Endothelial cell of umbilical vein (primary cell): ENCODE results near the gene STARD3NL. TPM values are rescaled to one million over a fixed set of nuclear protein-coding genes. Genes with fewer than 3 reads are reported as not detected.
"Not testable (repeated sequence)": the region's sequence is repeated elsewhere in the genome, so short reads cannot be mapped to it uniquely, and the experiment has no call there.

ENCODE experiments used
- BruUV-seq: library from RNA; stranded (reverse); fragments of 400-500 nt; replicated peaks from 2 replicates; lab custom pipeline; 2021; lab: Mats Ljungman, UMichigan
- CTCF ChIA-PET: fragments of 300-600, 350-600 bp; sonication (Branson Sonifier 250); formaldehyde crosslinking; loops from one replicate; lab custom pipeline; 2021; ENCODE audit warnings: antibody characterized with exemption, inconsistent platforms; lab: Charles Lee
- POLR2A ChIA-PET: fragments of 300-600, 350-600 bp; sonication (Branson Sonifier 250); formaldehyde crosslinking; loops from one replicate; lab custom pipeline; 2021; ENCODE audit warnings: antibody characterized with exemption, inconsistent platforms; lab: Charles Lee
- DNase-seq: peaks from one replicate; pipeline ENCODE4 v3.0.0-alpha.2; 2011; ENCODE audit warnings: low read depth, low spot score
- FAIRE-seq: peaks from 2 replicates; lab custom pipeline; 2011; peaks lifted over from hg19 to GRCh38; lab: Jason Lieb, UNC
- H2AFZ ChIP-seq: 2 replicates; pipeline ENCODE4 v1.6.0; 2012; ENCODE audit warnings: low read depth, low read length, control low read depth, inconsistent platforms
- H3K27ac ChIP-seq: 2 replicates; pipeline ENCODE4 v1.5.1; 2011; ENCODE audit warnings: low read depth, mild to moderate bottlenecking, control low read depth, low read length, moderate library complexity; ENCODE audit not compliant: insufficient read depth
- H3K27me3 ChIP-seq, 2 experiments: 2 replicates each; pipeline versions ENCODE4 v1.6.0 to v1.6.1; 2011; ENCODE audit warnings: low read length in 2 of 2, mixed read lengths in 1 of 2; ENCODE audit not compliant: control insufficient read depth in 2 of 2, insufficient read depth in 2 of 2
- H3K36me3 ChIP-seq, 2 experiments: 2 replicates in 1 of 2; 3 replicates in 1 of 2; pipeline ENCODE4 v1.5.1; 2011; ENCODE audit warnings: low read length in 2 of 2, mild to moderate bottlenecking in 1 of 2, moderate library complexity in 1 of 2; ENCODE audit not compliant: control insufficient read depth in 2 of 2, insufficient read depth in 2 of 2; ENCODE audit errors: extremely low read depth in 1 of 2
- H3K4me1 ChIP-seq: 3 replicates; pipeline ENCODE4 v1.5.1; 2011; ENCODE audit warnings: mild to moderate bottlenecking, low read length; ENCODE audit not compliant: control insufficient read depth, insufficient read depth; ENCODE audit errors: extremely low read depth
- H3K4me2 ChIP-seq: 2 replicates; pipeline ENCODE4 v1.6.1; 2011; ENCODE audit warnings: low read length, control low read depth, mixed read lengths; ENCODE audit not compliant: insufficient read depth
- H3K4me3 ChIP-seq, 3 experiments: fragments of 200-600 bp in 1 of 3; sonication (generic), shearing (Covaris generic) in 1 of 3; replicated peaks in 1 of 3; 2 replicates each; pipeline ENCODE4 v1.5.1; 2011 to 2016; ENCODE audit warnings: control low read depth in 3 of 3, low read length in 3 of 3, mild to moderate bottlenecking in 2 of 3, inconsistent platforms in 1 of 3, low read depth in 1 of 3, moderate library complexity in 1 of 3; ENCODE audit not compliant: insufficient read depth in 1 of 3
- H3K79me2 ChIP-seq: 2 replicates; pipeline ENCODE4 v1.6.0; 2012; ENCODE audit warnings: low read length, inconsistent platforms; ENCODE audit not compliant: control insufficient read depth, insufficient read depth
- H3K9ac ChIP-seq: replicated peaks from 2 replicates; pipeline ENCODE3; 2011; ENCODE audit warnings: low read length, control low read depth; ENCODE audit not compliant: insufficient read depth; ENCODE audit errors: extremely low read depth
- H3K9me1 ChIP-seq: replicated peaks from 3 replicates; pipeline ENCODE4 v1.6.0; 2011; ENCODE audit warnings: mild to moderate bottlenecking, low read length; ENCODE audit not compliant: control insufficient read depth, insufficient read depth; ENCODE audit errors: extremely low read depth
- H3K9me3 ChIP-seq: replicated peaks from 2 replicates; pipeline ENCODE4 v1.5.1; 2012; ENCODE audit warnings: low read length, inconsistent platforms; ENCODE audit not compliant: control insufficient read depth, insufficient read depth
- H4K20me1 ChIP-seq: replicated peaks from 2 replicates; pipeline ENCODE3; 2011; ENCODE audit warnings: mild to moderate bottlenecking, low read length; ENCODE audit not compliant: control insufficient read depth, insufficient read depth; ENCODE audit errors: extremely low read depth
- EZH2 ChIP-seq: IDR thresholded peaks from 2 replicates; pipeline ENCODE4 v1.6.1; 2012; ENCODE audit warnings: borderline replicate concordance, low read depth, mild to moderate bottlenecking, moderate library complexity, low read length, inconsistent platforms; ENCODE audit not compliant: severe bottlenecking
- FOS ChIP-seq: IDR thresholded peaks from 2 replicates; pipeline ENCODE4 v1.6.1; 2011; ENCODE audit warnings: mild to moderate bottlenecking, low read length, moderate library complexity, borderline replicate concordance; ENCODE audit not compliant: insufficient read depth
- GATA2 ChIP-seq: IDR thresholded peaks from 2 replicates; pipeline ENCODE4 v1.7.0; 2011; ENCODE audit warnings: low read depth, mild to moderate bottlenecking, moderate library complexity, mixed read lengths, low read length; ENCODE audit not compliant: insufficient read length, insufficient read depth
- JUN ChIP-seq: IDR thresholded peaks from 2 replicates; pipeline ENCODE4 v1.6.1; 2011; ENCODE audit warnings: borderline replicate concordance, low read depth; ENCODE audit not compliant: insufficient read length, insufficient read depth
- MAX ChIP-seq: IDR thresholded peaks from 2 replicates; pipeline ENCODE4 v1.6.1; 2011; ENCODE audit not compliant: insufficient read depth, insufficient read length
- MYC ChIP-seq: IDR thresholded peaks from one replicate; pipeline ENCODE4 v1.6.1; 2011; ENCODE audit warnings: mild to moderate bottlenecking, low read depth, low read length
- POLR2A ChIP-seq: IDR thresholded peaks from 2 replicates; pipeline ENCODE4 v1.6.1; 2012; ENCODE audit warnings: low read depth, mild to moderate bottlenecking, control low read depth, low read length
- POLR2AphosphoS5 ChIP-seq: IDR thresholded peaks from 2 replicates; pipeline ENCODE4 v1.6.1; 2012; ENCODE audit warnings: low read depth, mild to moderate bottlenecking, control low read depth, low read length, moderate library complexity; ENCODE audit not compliant: insufficient read depth
- dilution Hi-C: fragments of 300-500 bp; cut with MboI; formaldehyde crosslinking; loops from one replicate; pipeline ENCODE4 v1.15.0; 2019; ENCODE audit warnings: low sequenced_read_pairs; ENCODE audit not compliant: extremely low pct_ligation_motif_present
- intact Hi-C: fragments of 100-400 bp; cut with micrococcal nuclease; formaldehyde crosslinking; loops from one replicate; pipeline ENCODE4 v1.10.0; 2022
- polyA plus RNA-seq, 4 experiments: library from polyadenylated mRNA; depleted of rRNA in 3 of 4; stranded (reverse) in 3 of 4; unstranded in 1 of 4; fragments of >200 nt; gene quantifications; 2 replicates each; pipeline versions ENCODE4 v1.2.1 to v1.2.3, GENCODE V29; 2011 to 2012; ENCODE audit warnings: missing spikeins in 1 of 4
- total RNA-seq: library from RNA; stranded (reverse); gene quantifications from 2 replicates; pipeline ENCODE4 v1.2.3, GENCODE V29; 2021
- TF ChIP-seq, protein P1 (sequence below), 2 donors: IDR thresholded peaks; 1 replicate in 1 of 2; 2 replicates in 1 of 2; pipeline ENCODE4 v1.5.1; 2011; ENCODE audit warnings: low read length in 2 of 2, mild to moderate bottlenecking in 2 of 2, moderate library complexity in 2 of 2, control low read depth in 1 of 2, inconsistent platforms in 1 of 2, low read depth in 1 of 2; ENCODE audit not compliant: insufficient read depth in 1 of 2; ENCODE audit errors: extremely low read depth in 1 of 2

Gene STARD3NL
- total and polyA plus RNA-seq, 2 donors (not counting 3 experiments of a cell fraction or from before 2014, with no cell fraction given) = 52.8 to 73.6 TPM

GRCh38 chr7:38241071-38241470 is 63.0 kb downstream of the STARD3NL start:
- Histone ChIP-seq H3K79me2 (no peaks in the 10 kb centered on the region), H3K4me1 (no peaks in the 10 kb centered on the region), H3K9me1 (no peaks in the 10 kb centered on the region), H3K4me3 (no peak overlapping the region), H3K4me2 (no peak overlapping the region), H4K20me1 (no peaks in the 10 kb centered on the region), H3K27ac (no peak overlapping the region), H3K9me3 (no peaks in the 10 kb centered on the region), H3K36me3 (no peaks in the 10 kb centered on the region), H3K9ac (no peak overlapping the region), H3K27me3 (peaks cover 0 to 2% of the 10 kb centered on the region in 2 experiments), H2AFZ (no peak overlapping the region)
- dilution Hi-C loops = no loop called here
- TF ChIP-seq MAX = no peak
- TF ChIP-seq FOS = no peak
- no peak for TF ChIP-seq MYC
- no peak for TF ChIP-seq POLR2A
- ChIA-PET CTCF (no interaction called here), POLR2A (no interaction called here)
- FAIRE-seq (no peak), DNase-seq (no peak)
- intact Hi-C loops = no loop called here
- BruUV-seq = no TSS peak

DNA sequence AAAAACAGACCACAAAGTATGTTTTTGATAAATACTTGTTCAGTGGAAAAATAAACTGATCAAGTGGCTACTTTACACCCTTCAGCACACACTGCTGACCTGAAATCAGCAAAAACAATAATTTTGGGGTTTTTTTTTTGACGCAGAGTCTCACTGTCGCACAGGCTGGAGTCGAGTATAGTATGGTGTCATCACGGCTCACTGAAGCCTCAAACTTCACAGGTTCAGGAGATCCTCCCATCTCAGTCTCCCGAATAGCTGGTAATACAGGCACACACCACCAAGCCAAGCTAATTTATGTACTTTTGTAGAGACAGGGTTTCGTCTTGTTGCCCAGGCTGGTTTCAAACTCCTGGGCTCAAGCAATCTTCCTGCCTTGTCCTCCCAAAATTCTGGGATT is 64.8 kb downstream of the STARD3NL start:
- no peaks in the 10 kb centered on the region for H3K79me2 ChIP-seq
- FAIRE-seq (no peak), DNase-seq (no peak)
- intact Hi-C loops (no loop called here), dilution Hi-C loops (no loop called here)
- no peaks in the 10 kb centered on the region for H3K9me3 ChIP-seq
- BruUV-seq = no TSS peak
- H4K20me1 ChIP-seq = no peaks in the 10 kb centered on the region
- POLR2A ChIA-PET = no interaction called here
- no peak overlapping the region for H3K27ac ChIP-seq
- H3K9me1 ChIP-seq = no peaks in the 10 kb centered on the region
- TF ChIP-seq POLR2A (no peak), JUN (no peak), POLR2AphosphoS5 (no peak), MYC (no peak), FOS (no peak), MAX (no peak), EZH2 (no peak), GATA2 (no peak)
- TF ChIP-seq, protein P1, sequence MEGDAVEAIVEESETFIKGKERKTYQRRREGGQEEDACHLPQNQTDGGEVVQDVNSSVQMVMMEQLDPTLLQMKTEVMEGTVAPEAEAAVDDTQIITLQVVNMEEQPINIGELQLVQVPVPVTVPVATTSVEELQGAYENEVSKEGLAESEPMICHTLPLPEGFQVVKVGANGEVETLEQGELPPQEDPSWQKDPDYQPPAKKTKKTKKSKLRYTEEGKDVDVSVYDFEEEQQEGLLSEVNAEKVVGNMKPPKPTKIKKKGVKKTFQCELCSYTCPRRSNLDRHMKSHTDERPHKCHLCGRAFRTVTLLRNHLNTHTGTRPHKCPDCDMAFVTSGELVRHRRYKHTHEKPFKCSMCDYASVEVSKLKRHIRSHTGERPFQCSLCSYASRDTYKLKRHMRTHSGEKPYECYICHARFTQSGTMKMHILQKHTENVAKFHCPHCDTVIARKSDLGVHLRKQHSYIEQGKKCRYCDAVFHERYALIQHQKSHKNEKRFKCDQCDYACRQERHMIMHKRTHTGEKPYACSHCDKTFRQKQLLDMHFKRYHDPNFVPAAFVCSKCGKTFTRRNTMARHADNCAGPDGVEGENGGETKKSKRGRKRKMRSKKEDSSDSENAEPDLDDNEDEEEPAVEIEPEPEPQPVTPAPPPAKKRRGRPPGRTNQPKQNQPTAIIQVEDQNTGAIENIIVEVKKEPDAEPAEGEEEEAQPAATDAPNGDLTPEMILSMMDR (IDR thresholded peaks at IDR 0.05; ENCODE audit: extremely low read depth in 1 of 2, insufficient read depth in 1 of 2, low read depth in 1 of 2, low read length in 2 of 2) = no peak
- H2AFZ ChIP-seq = no peak overlapping the region
- no peak overlapping the region for H3K9ac ChIP-seq
- CTCF ChIA-PET = no interaction called here
- no peak overlapping the region for H3K4me2 ChIP-seq
- no peak overlapping the region for H3K4me3 ChIP-seq
- H3K36me3 ChIP-seq = no peaks in the 10 kb centered on the region
- H3K27me3 ChIP-seq = peaks cover 0 to 2% of the 10 kb centered on the region in 2 experiments
- H3K4me1 ChIP-seq = no peaks in the 10 kb centered on the region

DNA sequence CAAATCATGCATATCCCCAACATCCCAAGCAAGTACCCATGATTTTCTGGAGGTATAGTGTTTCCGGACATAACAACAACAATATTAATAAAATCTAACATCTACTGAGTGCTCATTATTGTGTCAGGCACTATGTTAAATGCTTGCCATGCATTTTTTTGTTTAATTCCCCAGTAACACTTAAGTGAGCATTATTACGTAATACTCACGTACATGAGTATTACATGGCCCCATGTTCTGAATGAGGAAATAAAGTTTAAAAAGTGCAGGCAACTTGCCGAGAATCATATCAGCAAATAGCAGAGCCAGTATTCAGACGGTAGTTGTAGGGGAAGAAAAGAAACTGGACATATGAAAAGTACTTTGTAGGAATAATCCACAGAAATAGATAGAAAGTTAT is 65.3 kb downstream of the STARD3NL start:
- H4K20me1 ChIP-seq, H3K9me3 ChIP-seq, H3K27ac ChIP-seq, POLR2A ChIA-PET, H2AFZ ChIP-seq, H3K36me3 ChIP-seq, BruUV-seq, CTCF ChIA-PET, H3K4me3 ChIP-seq, H3K9me1 ChIP-seq, DNase-seq, H3K79me2 ChIP-seq, H3K4me1 ChIP-seq, H3K9ac ChIP-seq, H3K27me3 ChIP-seq, dilution Hi-C loops, intact Hi-C loops, H3K4me2 ChIP-seq: not testable (repeated sequence)
- FAIRE-seq = peak; percentile 42
